GM12874 (cell line): ENCODE measurements around the gene DUSP23.

Experiments
- CTCF ChIP-seq: IDR thresholded peaks from 2 replicates; pipeline ENCODE4 v1.5.1; 2011; ENCODE audit warnings: low read depth, mild to moderate bottlenecking, control low read depth, low read length, moderate library complexity; ENCODE audit not compliant: insufficient read depth

DUSP23 gene

GRCh38 chr1:159821171-159821867 is 40.6 kb downstream of the DUSP23 start:
- TF ChIP-seq CTCF, result no peak

GRCh38 chr1:159823406-159823805 is 42.6 kb downstream of the DUSP23 start:
- TF ChIP-seq CTCF, result no peak

GRCh38 chr1:159825564-159825963 is 44.8 kb downstream of the DUSP23 start:
- no peak for TF ChIP-seq CTCF

GRCh38 chr1:159826441-159827101 is 45.8 kb downstream of the DUSP23 start, which contains the start of gene SLAMF8:
Gene SLAMF8 (plus strand): TSS chr1:159826873. CDS start chr1:159826899, 26 bp downstream.
- TF ChIP-seq CTCF, result no peak

- TF ChIP-seq CTCF, result no peak
Measured at GRCh38 chr1:159827102-159827490, 46.3 kb downstream of the DUSP23 start.

GRCh38 chr1:159827549-159827948 is 46.8 kb downstream of the DUSP23 start:
- TF ChIP-seq CTCF, result no peak

- no peak for TF ChIP-seq CTCF
Measured at GRCh38 chr1:159828176-159828575, 47.4 kb downstream of the DUSP23 start.
